NOMO-1 treated with DMSO at 0.1 percent for 48 hours (cell line): ENCODE measurements around the gene DHRS7.

Source experiments
- DNase-seq: peaks from one replicate; lab custom pipeline; 2025; ENCODE audit not compliant: unreplicated experiment; lab: John Stamatoyannopoulos, UW

The DHRS7 gene

GRCh38 chr14:60184905-60185555 is 19.8 kb upstream of the DHRS7 start:
- DNase-seq = no peak

DNA sequence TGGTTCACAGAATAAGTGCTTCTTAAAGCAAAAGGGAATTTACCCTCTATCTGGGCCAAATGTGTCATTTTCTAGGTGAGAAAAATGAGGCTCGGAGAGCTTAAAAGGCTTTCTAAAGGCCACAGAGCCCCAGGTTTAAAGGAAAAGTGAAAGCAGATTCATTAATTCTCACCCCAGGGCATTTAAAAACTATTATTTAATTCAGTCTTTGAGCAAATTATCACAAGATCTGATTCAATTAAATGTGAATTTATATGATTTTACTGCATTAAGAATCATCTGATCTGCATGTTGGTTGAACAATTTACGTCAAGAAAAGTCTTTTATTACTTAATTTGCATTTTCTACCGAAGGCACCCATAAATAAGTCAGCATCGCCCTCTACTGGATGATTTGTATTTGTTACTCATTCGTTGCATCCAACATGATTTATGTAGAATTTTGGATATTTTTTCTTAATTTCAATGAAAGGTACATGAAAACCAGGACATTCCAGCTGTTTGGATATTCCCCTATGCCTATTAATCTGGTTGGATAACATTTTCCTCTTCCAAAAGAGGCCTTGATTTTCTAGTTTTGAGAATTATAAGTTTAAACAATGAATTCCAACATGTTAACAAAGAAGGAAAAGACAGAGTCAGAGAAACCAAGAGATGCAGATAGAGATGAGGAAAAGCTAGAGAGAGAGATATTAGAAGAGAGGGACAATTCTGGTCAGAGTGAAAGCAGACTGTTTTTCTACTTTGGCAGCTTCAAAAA is 19.1 kb upstream of the DHRS7 start:
- DNase-seq = peak; percentile 74

DNA sequence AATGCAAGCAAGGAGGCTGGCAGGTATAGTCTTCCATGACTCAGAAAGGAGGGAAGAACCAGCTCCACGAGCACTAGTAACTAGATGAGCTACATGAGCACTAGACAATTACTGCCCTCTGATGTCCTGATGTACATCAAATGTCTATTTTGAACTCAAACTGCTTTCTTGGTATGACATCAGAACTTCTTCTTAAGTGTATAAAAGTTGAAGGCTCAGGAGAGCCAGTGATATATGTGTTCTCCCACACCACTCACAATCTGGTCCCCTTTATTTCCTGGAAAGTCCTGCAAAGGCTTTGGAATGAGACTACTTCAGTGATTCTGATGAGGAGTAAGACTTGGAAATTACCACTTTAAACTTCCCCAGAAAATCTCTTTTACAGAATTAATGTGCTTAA is 18.5 kb upstream of the DHRS7 start:
- no peak for DNase-seq

DNA sequence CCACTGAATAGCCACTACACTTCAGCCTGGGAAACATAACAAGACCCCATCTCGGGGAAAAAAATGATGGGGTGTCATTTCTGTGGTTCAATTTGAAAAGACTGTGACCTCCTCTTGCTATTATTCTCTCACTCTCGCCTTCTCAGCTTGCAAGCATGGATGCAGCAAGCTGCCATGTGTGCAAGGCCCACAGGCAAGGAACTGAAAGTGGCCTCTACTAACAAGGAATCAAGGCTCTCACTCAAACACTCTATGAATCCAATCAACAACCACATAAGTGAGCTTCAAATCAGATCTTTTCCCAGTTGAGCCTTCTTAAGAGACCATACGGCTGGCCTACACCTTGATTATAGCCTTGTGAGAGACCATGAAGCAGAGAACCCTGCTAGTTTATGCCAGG is 17.9 kb upstream of the DHRS7 start:
- DNase-seq = no peak

GRCh38 chr14:60179431-60179869 is 14.3 kb upstream of the DHRS7 start:
- no peak for DNase-seq

DNA sequence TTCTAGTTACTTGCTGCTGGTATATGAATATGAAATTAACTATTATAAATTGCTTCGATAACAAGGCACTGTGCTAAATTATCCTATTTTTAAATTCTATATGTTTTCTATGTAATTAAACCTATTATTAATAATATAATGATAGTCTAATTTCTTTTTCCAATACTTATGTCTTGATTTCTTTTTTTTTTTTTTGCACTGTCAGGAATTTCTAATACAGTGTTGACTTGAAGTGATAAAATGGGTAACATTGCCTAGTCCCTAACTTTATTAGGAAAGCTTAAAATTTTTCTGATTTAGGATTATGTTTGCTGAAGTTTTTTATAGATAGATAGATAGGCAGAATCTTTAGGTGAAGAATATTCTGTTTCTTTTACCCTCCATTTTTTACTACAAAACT is 13.6 kb upstream of the DHRS7 start:
- DNase-seq = no peak

DNA sequence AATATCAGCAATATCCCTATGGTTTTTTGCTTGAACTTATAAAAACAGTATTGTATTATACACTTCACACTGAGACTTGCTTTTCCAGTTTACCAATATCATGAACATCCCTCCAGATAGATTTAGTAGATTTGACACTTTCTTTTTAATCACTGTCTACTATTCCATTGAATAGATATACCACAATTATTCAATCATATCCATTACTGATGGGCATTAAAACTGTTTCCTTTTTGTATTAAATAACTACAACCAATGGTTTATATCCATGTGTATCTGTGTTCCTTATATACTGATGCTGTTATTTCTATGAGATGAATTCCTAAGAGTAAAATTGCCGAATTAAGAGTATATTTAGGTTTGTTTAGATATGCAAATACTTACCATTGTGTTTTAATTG is 13.0 kb upstream of the DHRS7 start:
- no peak for DNase-seq

GRCh38 chr14:60175255-60175902 is 10.2 kb upstream of the DHRS7 start:
- DNase-seq = peak; percentile 78

DNA sequence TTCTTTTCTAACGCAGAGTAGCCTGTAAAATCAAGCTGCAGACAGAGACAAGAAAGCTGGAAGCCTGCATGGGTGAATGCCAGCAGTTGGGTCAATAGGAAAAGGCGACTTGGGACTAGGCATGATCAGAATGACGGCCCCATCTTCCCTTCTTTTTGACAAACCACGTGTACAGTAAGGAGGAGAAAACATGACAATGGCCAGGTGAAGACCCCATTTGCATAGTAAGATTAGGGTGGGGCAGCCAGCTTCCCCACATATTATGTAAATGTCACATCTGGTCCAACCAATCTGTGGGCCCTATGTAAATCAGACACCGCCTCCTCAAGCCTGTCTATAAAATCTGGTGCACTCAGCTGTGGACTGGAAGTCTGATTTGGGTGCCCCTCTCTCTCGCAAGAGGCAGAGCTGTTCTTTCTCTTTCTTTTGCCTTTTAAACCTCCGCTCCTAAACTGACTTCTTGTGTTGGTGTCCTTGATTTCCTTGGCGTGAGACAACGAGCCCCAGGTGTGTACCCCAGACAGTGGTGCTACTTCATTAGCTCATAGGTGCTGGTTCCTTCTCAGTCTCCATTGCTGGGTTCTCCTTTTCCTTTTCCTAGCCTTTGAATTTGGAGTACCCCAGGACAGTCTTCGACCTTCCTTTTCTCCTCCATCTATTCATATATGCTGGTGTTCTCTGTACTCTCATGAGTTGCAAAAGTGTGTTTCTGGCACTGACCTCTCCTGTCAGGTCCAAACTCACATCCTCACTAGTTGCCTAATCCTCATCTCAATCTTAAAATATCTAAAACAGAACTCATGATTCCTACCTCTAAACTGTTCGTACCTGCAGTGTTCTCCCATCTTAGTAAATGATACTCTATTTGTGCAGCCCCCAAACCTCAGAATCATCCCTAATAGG is 9.4 kb upstream of the DHRS7 start:
- no peak for DNase-seq

DNA sequence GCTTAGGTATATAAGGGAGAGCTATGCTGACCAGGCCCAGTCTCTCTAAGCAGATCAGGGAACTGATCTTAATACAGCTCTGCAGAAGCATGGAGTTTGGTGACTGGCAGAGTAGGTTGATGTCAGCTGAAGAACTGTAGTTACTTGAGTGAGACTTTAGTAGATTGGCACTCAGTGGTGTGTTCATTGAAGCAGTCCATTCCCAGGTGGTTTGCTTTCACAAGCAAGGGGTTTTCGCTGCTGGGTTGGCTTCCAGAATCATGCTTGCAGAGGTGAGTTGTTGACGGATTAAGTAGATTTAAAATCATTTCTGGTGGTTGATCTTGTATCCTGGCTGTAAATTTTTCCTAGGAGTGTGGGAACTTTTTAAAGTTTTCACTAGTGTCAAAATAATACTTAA is 6.5 kb upstream of the DHRS7 start:
- DNase-seq = no peak

GRCh38 chr14:60170948-60171347 is 5.8 kb upstream of the DHRS7 start:
- no peak for DNase-seq

DNA sequence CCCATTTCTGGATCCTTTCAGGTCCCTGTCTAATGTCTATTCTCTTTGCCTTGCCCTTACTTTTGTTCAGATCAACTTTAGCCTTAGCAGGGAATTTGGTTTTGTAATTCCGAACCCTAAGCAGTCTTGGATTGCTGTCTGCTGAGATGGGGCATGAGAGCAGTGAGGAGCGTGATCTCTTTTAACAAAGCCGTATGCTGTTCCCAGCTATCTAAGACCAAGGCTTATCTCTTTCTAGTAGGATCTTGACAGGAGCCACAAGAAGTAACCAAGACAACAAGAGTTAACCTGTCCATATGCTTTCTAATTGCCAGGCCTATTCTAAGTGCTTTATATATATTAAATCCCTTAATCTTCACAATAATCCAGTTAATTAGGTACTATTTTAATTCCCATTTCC is 4.5 kb upstream of the DHRS7 start:
- no peak for DNase-seq

GRCh38 chr14:60166142-60166541 is 944 bp upstream of the DHRS7 start:
- no peak for DNase-seq

GRCh38 chr14:60165547-60165876 is 314 bp upstream of the DHRS7 start:
- peak; percentile 52 for DNase-seq

DNA sequence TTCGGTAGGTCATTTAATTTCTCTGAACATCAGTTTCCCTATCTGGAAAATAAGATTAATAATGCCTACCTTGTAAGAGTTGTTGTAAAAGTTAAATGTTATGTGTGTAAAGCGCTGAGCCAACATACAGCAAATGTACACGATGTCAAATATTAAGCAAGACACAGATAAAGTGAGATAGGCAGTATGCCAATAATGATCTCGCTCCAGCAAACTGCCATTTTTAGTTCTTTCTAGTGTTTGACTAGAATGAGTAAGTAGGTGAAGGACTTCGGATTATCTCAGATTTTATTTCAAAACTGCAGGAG is 840 bp downstream of the DHRS7 start:
- no peak for DNase-seq

- DNase-seq = no peak
Observed at GRCh38 chr14:60163693-60164092, 1.5 kb downstream of the DHRS7 start.

GRCh38 chr14:60161196-60162107 is 3.7 kb downstream of the DHRS7 start:
- DNase-seq = no peak

DNA sequence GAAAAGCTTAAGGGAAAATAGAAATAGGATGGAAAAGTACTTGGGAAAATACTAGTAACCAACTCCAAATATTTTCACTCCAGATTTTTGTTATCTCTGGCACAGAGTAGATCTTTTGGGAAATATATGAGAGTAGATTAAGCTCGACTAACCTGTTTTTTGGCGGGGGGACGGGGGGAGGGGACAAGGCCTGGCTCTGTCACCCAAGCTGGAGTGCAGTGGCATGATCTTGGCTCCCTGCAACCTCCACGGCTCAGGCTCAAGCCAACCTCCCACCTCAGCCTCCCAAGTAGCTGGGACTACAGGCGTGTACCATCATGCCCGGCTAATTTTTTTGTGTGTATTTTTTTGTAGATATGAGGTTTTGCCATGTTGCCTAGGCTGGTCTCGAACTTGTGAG is 4.8 kb downstream of the DHRS7 start:
- no peak for DNase-seq

- no peak for DNase-seq
Observed at GRCh38 chr14:60154671-60155070, 10.5 kb downstream of the DHRS7 start.

GRCh38 chr14:60153991-60154390 is 11.2 kb downstream of the DHRS7 start:
- DNase-seq = no peak

DNA sequence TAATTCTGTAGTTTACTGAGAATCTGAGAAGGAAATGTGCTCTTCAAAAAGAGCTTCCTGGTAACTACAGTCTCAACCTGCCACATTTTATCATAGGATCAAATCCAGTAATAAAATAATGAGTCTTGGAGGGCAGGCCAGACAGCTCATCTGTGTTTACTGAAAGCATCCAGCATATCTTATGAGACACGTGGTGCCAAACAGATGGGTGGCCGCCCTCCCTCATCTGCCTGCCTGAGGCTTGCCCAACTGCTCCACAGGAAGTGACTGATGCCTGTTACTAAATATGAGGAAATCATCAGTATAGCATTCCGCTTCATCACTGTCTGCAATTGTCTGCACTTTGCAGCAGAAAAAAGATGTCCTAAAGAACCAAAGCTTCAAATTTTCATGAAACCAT is 13.5 kb downstream of the DHRS7 start:
- DNase-seq = peak; percentile 95
